Measurements from ENCODE around the gene CWC15. TPM values are rescaled to one million over a fixed set of nuclear protein-coding genes. Genes with fewer than 3 reads are reported as not detected.

The CWC15 gene
- total RNA-seq, 6 experiments from 2014 or later, result 54.4 to 84.5 (median 64.5) TPM

DNA sequence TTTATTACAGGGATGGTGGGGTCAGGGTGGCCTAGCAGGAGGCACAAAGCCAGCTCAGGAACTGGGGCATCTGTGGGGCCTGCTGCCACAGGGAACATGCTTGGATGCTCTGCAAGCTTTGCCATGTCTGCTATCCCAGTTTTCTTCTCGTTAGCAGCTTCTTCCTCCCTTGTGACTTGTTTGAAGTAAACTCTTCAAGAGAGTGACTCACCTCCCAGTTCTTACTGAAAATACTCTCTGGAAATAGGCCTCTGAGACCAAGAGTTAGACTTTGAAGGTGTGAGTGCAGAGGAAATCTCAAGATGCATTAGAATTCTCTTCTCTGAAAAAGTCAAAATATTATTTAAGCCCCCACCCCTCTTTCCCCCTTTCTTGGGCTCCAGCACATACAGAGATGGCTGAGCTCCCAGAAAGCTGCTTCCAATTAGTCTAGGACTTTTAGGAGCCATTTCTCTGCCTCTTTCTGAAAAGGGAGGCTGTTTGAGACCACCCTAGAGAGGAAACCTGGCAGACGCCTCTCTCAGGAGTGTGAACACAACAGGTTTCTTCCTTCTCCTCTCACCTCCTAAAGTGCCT, 15.1 kb downstream of the CWC15 start:
- Mint-ChIP-seq H3K4me3 (no peak overlapping the region), H3K36me3 (ENCODE audit: low read depth) (peaks cover 7% of the 10 kb centered on the region; the same call in 1 of the 2 replicates), H3K9me3 (no peaks in the 10 kb centered on the region), H3K27ac (peak overlapping the region; percentile 69), H3K27me3 (ENCODE audit: insufficient read depth) (no peaks in the 10 kb centered on the region), H3K4me1 (ENCODE audit: low read depth) (peaks cover 16% of the 10 kb centered on the region)
- DNase-seq, result peak; percentile 54
- TF ChIP-seq CTCF (IDR thresholded peaks at IDR 0.05), result no peak

DNA sequence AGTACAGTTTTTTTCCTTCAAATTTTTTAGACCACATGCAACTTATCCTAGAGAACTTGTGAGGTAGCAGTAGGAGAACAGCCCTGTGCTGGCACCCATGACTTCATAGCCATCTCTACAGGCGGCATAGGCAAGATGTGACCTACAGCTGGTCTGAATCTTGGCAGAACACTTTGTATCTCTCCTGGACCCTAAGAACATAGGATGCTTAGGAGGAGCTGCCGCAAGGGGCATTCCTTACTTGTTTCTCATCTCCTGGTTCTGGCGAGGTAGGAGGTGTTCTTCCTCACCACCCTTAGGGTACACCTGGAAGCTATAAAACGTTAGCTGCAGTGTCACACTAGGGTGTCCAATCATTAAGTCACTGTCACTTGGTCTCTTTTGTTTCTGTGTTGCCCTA, 16.4 kb downstream of the CWC15 start:
- Mint-ChIP-seq H3K27me3 (ENCODE audit: insufficient read depth) (no peaks in the 10 kb centered on the region), H3K36me3 (ENCODE audit: low read depth) (no peaks in the 10 kb centered on the region), H3K4me3 (no peak overlapping the region), H3K27ac (no peak overlapping the region), H3K4me1 (ENCODE audit: low read depth) (peaks cover 16% of the 10 kb centered on the region), H3K9me3 (no peaks in the 10 kb centered on the region)
- TF ChIP-seq CTCF (IDR thresholded peaks at IDR 0.05), result no peak
- DNase-seq, result no peak

GRCh38 chr11:94954753-94955152, 18.6 kb downstream of the CWC15 start:
- Mint-ChIP-seq H3K9me3 (no peaks in the 10 kb centered on the region), H3K4me1 (ENCODE audit: low read depth) (peaks cover 16% of the 10 kb centered on the region), H3K27ac (no peak overlapping the region), H3K36me3 (ENCODE audit: low read depth) (no peaks in the 10 kb centered on the region), H3K27me3 (ENCODE audit: insufficient read depth) (no peaks in the 10 kb centered on the region), H3K4me3 (no peak overlapping the region)
- no peak for TF ChIP-seq CTCF (IDR thresholded peaks at IDR 0.05)
- DNase-seq, result no peak

GRCh38 chr11:94948070-94948617, 25.2 kb downstream of the CWC15 start:
- Mint-ChIP-seq H3K9me3 (no peaks in the 10 kb centered on the region; the same call in 1 of the 2 replicates), H3K27ac (peak overlapping the region; percentile 84), H3K27me3 (ENCODE audit: insufficient read depth) (no peaks in the 10 kb centered on the region), H3K4me3 (peak overlapping the region; percentile 68), H3K4me1 (ENCODE audit: low read depth) (peaks cover 15% of the 10 kb centered on the region), H3K36me3 (ENCODE audit: low read depth) (peaks cover 10% of the 10 kb centered on the region; the same call in 1 of the 2 replicates)
- TF ChIP-seq CTCF (IDR thresholded peaks at IDR 0.05), result no peak
- DNase-seq, result peak; percentile 62

DNA sequence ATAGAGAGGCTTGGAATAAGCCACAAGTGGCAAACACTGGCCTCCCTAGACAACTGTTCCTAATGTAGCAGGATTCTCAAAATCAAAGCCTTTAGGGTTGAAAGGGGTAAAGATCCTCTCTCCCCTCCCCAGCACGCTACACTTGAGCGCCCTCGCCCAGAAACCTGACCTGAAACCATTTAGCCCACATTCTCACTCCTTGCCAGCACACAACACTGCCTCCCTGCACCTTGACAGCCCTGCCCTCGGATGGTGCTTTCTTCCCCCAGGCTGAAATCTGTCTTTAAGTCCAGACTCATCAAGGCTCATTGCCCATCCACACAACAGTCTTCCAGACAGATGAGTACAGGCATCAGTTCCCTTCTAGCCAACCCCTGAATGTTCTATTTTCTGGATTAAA, 26.5 kb downstream of the CWC15 start:
- Mint-ChIP-seq H3K4me3 (no peak overlapping the region), H3K4me1 (ENCODE audit: low read depth) (peaks cover 15% of the 10 kb centered on the region), H3K36me3 (ENCODE audit: low read depth) (peaks cover 10% of the 10 kb centered on the region; the same call in 1 of the 2 replicates), H3K27ac (no peak overlapping the region), H3K27me3 (ENCODE audit: insufficient read depth) (no peaks in the 10 kb centered on the region), H3K9me3 (no peaks in the 10 kb centered on the region; the same call in 1 of the 2 replicates)
- no peak for TF ChIP-seq CTCF (IDR thresholded peaks at IDR 0.05)
- DNase-seq, result no peak
